ENCODE measurements around the gene ZYG11B. TPM values are rescaled to one million over a fixed set of nuclear protein-coding genes. Genes with fewer than 3 reads are reported as not detected.

Gene ZYG11B
- total and polyA plus RNA-seq, 2 donors (not counting 3 experiments of a cell fraction or from before 2014, with no cell fraction given) = 8.2 to 27.2 TPM

- no peak overlapping the region for H3K4me2 ChIP-seq (ENCODE audit: insufficient read depth, low read length)
- no peak overlapping the region for H3K4me3 ChIP-seq (replicated peaks in 1 of 3; ENCODE audit: insufficient read depth in 1 of 3, low read depth in 1 of 3, low read length in 3 of 3)
- no peak for DNase-seq (ENCODE audit: low read depth, low spot score)
- no peak overlapping the region for H3K27ac ChIP-seq (ENCODE audit: insufficient read depth, low read depth, low read length)
- no peaks in the 10 kb centered on the region for H3K79me2 ChIP-seq (ENCODE audit: control insufficient read depth, insufficient read depth, low read length)
- no peaks in the 10 kb centered on the region for H3K9me3 ChIP-seq (replicated peaks; ENCODE audit: control insufficient read depth, insufficient read depth, low read length)
- CTCF ChIA-PET = interaction anchor here (1.2 kb wide), 1 partner anchor 9 kb away, joined by 5 read pairs; no protein-coding TSS in a partner anchor
- no peaks in the 10 kb centered on the region for H3K4me1 ChIP-seq (ENCODE audit: control insufficient read depth, extremely low read depth, insufficient read depth, low read length)
- no peaks in the 10 kb centered on the region for H3K27me3 ChIP-seq (ENCODE audit: control insufficient read depth in 2 of 2, insufficient read depth in 2 of 2, low read length in 2 of 2)
- POLR2A ChIA-PET = no interaction called here
- intact Hi-C loops (cut with micrococcal nuclease) = no loop called here
- dilution Hi-C loops (cut with MboI; ENCODE audit: extremely low pct_ligation_motif_present, low sequenced_read_pairs) = no loop called here
- no peak for FAIRE-seq
- TF ChIP-seq GATA2 (IDR thresholded peaks at IDR 0.05; ENCODE audit: insufficient read depth, insufficient read length, low read depth, low read length) (no peak), MAX (IDR thresholded peaks at IDR 0.05; ENCODE audit: insufficient read depth, insufficient read length) (no peak), POLR2AphosphoS5 (IDR thresholded peaks at IDR 0.05; ENCODE audit: insufficient read depth, low read depth, low read length) (no peak), POLR2A (IDR thresholded peaks at IDR 0.05; ENCODE audit: low read depth, low read length) (no peak), JUN (IDR thresholded peaks at IDR 0.05; ENCODE audit: borderline replicate concordance, insufficient read depth, insufficient read length, low read depth) (no peak), EZH2 (IDR thresholded peaks at IDR 0.05; ENCODE audit: borderline replicate concordance, low read depth, low read length, severe bottlenecking) (no peak), CTCF (IDR thresholded peaks at IDR 0.05; ENCODE audit: extremely low read depth in 1 of 2, insufficient read depth in 1 of 2, low read depth in 1 of 2, low read length in 2 of 2) (no peak), FOS (IDR thresholded peaks at IDR 0.05; ENCODE audit: borderline replicate concordance, insufficient read depth, low read length) (no peak), MYC (IDR thresholded peaks at IDR 0.05; ENCODE audit: low read depth, low read length) (no peak)
- BruUV-seq (replicated peaks) = no TSS peak
- H2AFZ ChIP-seq (ENCODE audit: low read depth, low read length) = no peak overlapping the region
- no peaks in the 10 kb centered on the region for H3K9me1 ChIP-seq (replicated peaks; ENCODE audit: control insufficient read depth, extremely low read depth, insufficient read depth, low read length)
- no peak overlapping the region for H3K9ac ChIP-seq (replicated peaks; ENCODE audit: extremely low read depth, insufficient read depth, low read length)
- H3K36me3 ChIP-seq (ENCODE audit: control insufficient read depth in 2 of 2, extremely low read depth in 1 of 2, insufficient read depth in 2 of 2, low read length in 2 of 2) = peaks cover 0 to 5% of the 10 kb centered on the region in 2 experiments
- H4K20me1 ChIP-seq (replicated peaks; ENCODE audit: control insufficient read depth, extremely low read depth, insufficient read depth, low read length) = no peaks in the 10 kb centered on the region
Measured at GRCh38 chr1:52769346-52770033, 43.2 kb downstream of the ZYG11B start.
